ENCODE measurements around the gene MYO1E.

Gene MYO1E

DNA sequence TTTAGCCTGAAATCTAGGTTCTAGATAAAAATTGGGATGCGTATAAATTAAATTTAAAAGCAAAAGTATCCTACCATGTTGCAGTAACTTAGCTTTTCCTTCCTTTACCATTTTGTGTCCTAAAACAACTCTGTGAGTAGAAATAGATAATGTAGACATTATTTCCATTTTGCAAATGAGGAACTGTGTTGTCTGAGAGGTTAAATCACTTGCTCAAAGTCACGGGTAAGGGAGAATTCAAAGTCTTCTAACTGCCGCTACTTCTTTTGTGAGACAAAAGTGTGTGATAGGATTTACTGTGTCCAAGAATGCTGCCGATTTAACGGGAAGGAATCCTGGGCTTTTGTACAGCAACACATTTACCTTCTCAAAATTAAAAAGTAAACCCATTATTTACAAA, 40.7 kb downstream of the MYO1E start:
- no peak overlapping the region for H3K4me3 ChIP-seq (ENCODE audit: low read depth, low read length)
- TF ChIP-seq, protein P1, sequence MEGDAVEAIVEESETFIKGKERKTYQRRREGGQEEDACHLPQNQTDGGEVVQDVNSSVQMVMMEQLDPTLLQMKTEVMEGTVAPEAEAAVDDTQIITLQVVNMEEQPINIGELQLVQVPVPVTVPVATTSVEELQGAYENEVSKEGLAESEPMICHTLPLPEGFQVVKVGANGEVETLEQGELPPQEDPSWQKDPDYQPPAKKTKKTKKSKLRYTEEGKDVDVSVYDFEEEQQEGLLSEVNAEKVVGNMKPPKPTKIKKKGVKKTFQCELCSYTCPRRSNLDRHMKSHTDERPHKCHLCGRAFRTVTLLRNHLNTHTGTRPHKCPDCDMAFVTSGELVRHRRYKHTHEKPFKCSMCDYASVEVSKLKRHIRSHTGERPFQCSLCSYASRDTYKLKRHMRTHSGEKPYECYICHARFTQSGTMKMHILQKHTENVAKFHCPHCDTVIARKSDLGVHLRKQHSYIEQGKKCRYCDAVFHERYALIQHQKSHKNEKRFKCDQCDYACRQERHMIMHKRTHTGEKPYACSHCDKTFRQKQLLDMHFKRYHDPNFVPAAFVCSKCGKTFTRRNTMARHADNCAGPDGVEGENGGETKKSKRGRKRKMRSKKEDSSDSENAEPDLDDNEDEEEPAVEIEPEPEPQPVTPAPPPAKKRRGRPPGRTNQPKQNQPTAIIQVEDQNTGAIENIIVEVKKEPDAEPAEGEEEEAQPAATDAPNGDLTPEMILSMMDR (IDR thresholded peaks at IDR 0.05; ENCODE audit: borderline replicate concordance, insufficient read depth, low read depth, low read length): no peak

- no peak overlapping the region for H3K4me3 ChIP-seq (ENCODE audit: low read depth, low read length)
- TF ChIP-seq, protein P1 (IDR thresholded peaks at IDR 0.05; ENCODE audit: borderline replicate concordance, insufficient read depth, low read depth, low read length): no peak
These were observed 42.0 kb downstream of the MYO1E start for GRCh38 chr15:59330649-59331048.

DNA sequence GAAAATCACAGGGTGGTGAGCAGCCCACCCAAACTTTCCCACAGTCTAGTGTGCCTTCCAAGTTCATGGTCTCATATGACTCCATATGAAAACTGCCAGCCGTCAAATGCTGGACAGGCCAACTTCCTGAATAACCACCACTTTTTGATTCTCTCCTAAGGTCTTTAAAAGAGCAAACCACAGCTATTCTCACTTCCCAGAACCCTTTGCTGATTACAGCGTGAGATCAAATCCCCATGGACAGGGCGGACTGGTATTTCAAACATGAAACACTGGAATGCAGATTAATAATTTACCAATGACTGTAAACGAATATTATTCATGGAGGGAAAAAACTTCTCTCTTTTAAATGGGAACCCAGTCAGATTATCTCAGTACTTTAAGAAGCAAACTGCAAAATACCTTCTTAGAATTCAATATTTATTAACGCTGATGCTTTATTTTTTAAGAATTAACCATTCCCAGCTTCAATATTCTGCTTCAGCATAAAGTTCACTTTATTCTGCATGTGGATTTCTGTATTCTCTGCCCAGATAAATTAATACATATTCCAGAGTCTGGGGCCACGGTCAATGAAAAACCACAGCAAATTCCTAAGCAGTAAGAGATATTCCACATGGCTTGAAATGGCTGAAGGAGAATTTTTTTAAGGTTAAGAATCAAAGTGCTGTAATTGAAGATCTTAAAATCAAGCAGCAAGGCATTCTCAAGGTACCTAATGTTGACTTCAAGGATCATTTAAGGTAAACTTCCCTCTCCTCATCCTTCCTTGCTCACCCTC, 42.9 kb downstream of the MYO1E start:
- no peak overlapping the region for H3K4me3 ChIP-seq (ENCODE audit: low read depth, low read length)
- TF ChIP-seq, protein P1 (IDR thresholded peaks at IDR 0.05; ENCODE audit: borderline replicate concordance, insufficient read depth, low read depth, low read length): no peak

DNA sequence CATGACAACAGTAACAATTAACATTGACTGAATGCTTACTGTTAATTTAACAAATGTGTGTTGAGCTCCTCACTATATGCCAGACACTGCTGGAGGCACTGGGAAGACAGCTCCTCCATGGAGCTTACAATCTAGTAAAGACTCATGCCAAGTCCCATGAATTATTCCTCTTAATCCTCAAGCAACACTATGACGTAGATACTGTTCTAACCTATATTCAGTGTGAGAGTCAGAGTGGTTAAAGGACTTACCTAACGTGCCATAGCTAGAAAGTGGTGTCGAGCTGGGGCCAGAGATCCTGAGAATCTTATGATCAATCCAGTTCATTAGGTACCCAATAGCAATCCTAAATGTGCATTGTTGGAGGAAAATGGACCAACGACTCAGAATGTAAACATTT, 43.6 kb downstream of the MYO1E start:
- H3K4me3 ChIP-seq (ENCODE audit: low read depth, low read length): no peak overlapping the region
- TF ChIP-seq, protein P1 (IDR thresholded peaks at IDR 0.05; ENCODE audit: borderline replicate concordance, insufficient read depth, low read depth, low read length): no peak

GRCh38 chr15:59327942-59328341, 44.7 kb downstream of the MYO1E start:
- TF ChIP-seq, protein P1 (IDR thresholded peaks at IDR 0.05; ENCODE audit: borderline replicate concordance, insufficient read depth, low read depth, low read length): no peak
- H3K4me3 ChIP-seq (ENCODE audit: low read depth, low read length): no peak overlapping the region

- H3K4me3 ChIP-seq (ENCODE audit: low read depth, low read length): no peak overlapping the region
- TF ChIP-seq, protein P1 (IDR thresholded peaks at IDR 0.05; ENCODE audit: borderline replicate concordance, insufficient read depth, low read depth, low read length): no peak
These were observed 45.8 kb downstream of the MYO1E start for GRCh38 chr15:59326856-59327255.

GRCh38 chr15:59322056-59322759, 50.5 kb downstream of the MYO1E start:
- no peak overlapping the region for H3K4me3 ChIP-seq (ENCODE audit: low read depth, low read length)
- TF ChIP-seq, protein P1 (IDR thresholded peaks at IDR 0.05; ENCODE audit: borderline replicate concordance, insufficient read depth, low read depth, low read length): no peak

Data from GM12875 (cell line).